Pancreas (tissue), 10 donors: Measurements from ENCODE around the gene HOXD10. TPM values are rescaled to one million over a fixed set of nuclear protein-coding genes. Genes with fewer than 3 reads are reported as not detected.

Experiments
- ATAC-seq, 4 donors: fragments of 200-7000 bp; cut with Tn5 transposase; one replicate each; pipeline versions ENCODE4 v1.8.0 to v1.9.1; 2020; ENCODE audit warnings: mild to moderate bottlenecking in 4 of 4, moderate library complexity in 4 of 4
- DNase-seq, 6 donors: peaks; one replicate each; pipeline ENCODE4 v3.0.0-alpha.2; 2020
- FAIRE-seq: peaks from 2 replicates; lab custom pipeline; 2012; peaks lifted over from hg19 to GRCh38; lab: Jason Lieb, UNC
- H3K27ac ChIP-seq, 4 donors: fragments of 200-600 bp; sonication (generic); 1 replicate in 3 of 4; 2 replicates in 1 of 4; pipeline versions ENCODE4 v1.5.0 to v1.8.0; 2020
- H3K27me3 ChIP-seq, 4 donors: fragments of 200-600 bp; one replicate each; pipeline ENCODE4 v1.8.0; 2021
- H3K36me3 ChIP-seq, 3 donors: fragments of 200-600 bp; sonication (generic) in 1 of 3; one replicate each; pipeline versions ENCODE4 v1.5.0 to v1.8.0; 2020 to 2021
- H3K4me1 ChIP-seq, 3 donors: fragments of 200-600 bp; one replicate each; pipeline ENCODE4 v1.8.0; 2021
- H3K4me3 ChIP-seq, 4 donors: fragments of 200-600 bp; sonication (generic) in 2 of 4; one replicate each; pipeline versions ENCODE4 v1.5.0 to v1.8.0; 2020 to 2021
- H3K9me3 ChIP-seq, 4 donors: fragments of 200-600 bp; one replicate each; pipeline ENCODE4 v1.8.0; 2021
- CTCF ChIP-seq, 4 donors: fragments of 200-600 bp; sonication (generic) in 3 of 4; IDR thresholded peaks; one replicate each; pipeline versions ENCODE4 v1.5.0 to v1.8.0; 2021; ENCODE audit warnings: antibody characterized with exemption in 4 of 4
- WGBS, 2 donors: extraction: QIAGEN DNeasy Blood & Tissue Kit; methylation state at CpG; one replicate each; pipeline ENCODE4 v1.1.7; 2013; 5-methylcytosine and 5-hydroxymethylcytosine counted together
- intact Hi-C, 3 donors: fragments of 100-400 bp; cut with DNase I; formaldehyde crosslinking; loops; one replicate each; pipeline versions ENCODE4 v1.11.1 to v1.14.2; 2022
- polyA plus RNA-seq, 2 donors: library from polyadenylated mRNA; stranded (reverse); fragments of 200-250 nt; gene quantifications; one replicate each; pipeline ENCODE4 v1.2.3, GENCODE V29; 2013
- total RNA-seq, 6 donors: library from RNA; stranded (reverse); fragmentation: NEBNext Ultra II Directional in 4 of 6; extraction: Animal tissue kit (Norgen Biotek cat#: 25700) in 4 of 6; gene quantifications; one replicate each; pipeline versions ENCODE4 v1.2.1 to v1.2.4, GENCODE V29; 2021 to 2023
- donor health status: healthy with polysubstance abuse.
- donor health status: DM: no; HTN: no; CAD: no; lungs with moderate emphysema.
- donor health status: DM: no; HTN: no; CAD: no.
- donor health status: control.
- donor health status: control.
- donor health status: Bipolar disorder and iron deficiency.
- donor health status: DM: yes; HTN: yes; CAD: no.
- donor health status: DM: no; HTN: no; CAD: no.
- donor health status: DM: no; HTN: no; CAD: no.
- donor health status: DM: yes; HTN: yes; CAD: no.

HOXD10 gene
- total and polyA plus RNA-seq, 8 donors = not detected

GRCh38 chr2:176082525-176082823 is 34.1 kb upstream of the HOXD10 start:
- no peak for DNase-seq
- H3K36me3 ChIP-seq = no peaks in the 10 kb centered on the region
- no peaks in the 10 kb centered on the region for H3K4me1 ChIP-seq
- no peak for ATAC-seq
- H3K27ac ChIP-seq = no peak overlapping the region
- H3K9me3 ChIP-seq = no peaks in the 10 kb centered on the region
- TF ChIP-seq CTCF (IDR thresholded peaks at IDR 0.05) = no peak
- no peak for FAIRE-seq
- H3K27me3 ChIP-seq = peaks cover 23 to 93% (median 45%) of the 10 kb centered on the region in 4 donors
- WGBS, 2 donors = 11% methylated on average over 10 of the region's 10 CpGs
- intact Hi-C loops = no loop called here
- H3K4me3 ChIP-seq = no peak overlapping the region

- peaks cover 17 to 93% (median 44%) of the 10 kb centered on the region in 4 donors for H3K27me3 ChIP-seq
- no peaks in the 10 kb centered on the region for H3K9me3 ChIP-seq
- no peak overlapping the region for H3K27ac ChIP-seq
- H3K4me1 ChIP-seq = peaks cover 0 to 5% (median 0%) of the 10 kb centered on the region in 3 donors
- 7% methylated on average over 64 to 66 of the region's 66 CpGs for WGBS, 2 donors
- no peak for TF ChIP-seq CTCF (IDR thresholded peaks at IDR 0.05)
- DNase-seq (peak in 1 of 6 donors; percentile 67), FAIRE-seq (no peak), ATAC-seq (no peak)
- intact Hi-C loops = no loop called here
- H3K4me3 ChIP-seq = no peak overlapping the region
- no peaks in the 10 kb centered on the region for H3K36me3 ChIP-seq
These were observed 33.5 kb upstream of the HOXD10 start for GRCh38 chr2:176082824-176083751.

GRCh38 chr2:176083796-176084261 is 32.7 kb upstream of the HOXD10 start, which contains the start of gene EVX2:
Gene EVX2, minus strand, starts transcription at chr2:176083962. Its CDS starts 186 bp downstream, at chr2:176083776.
- ATAC-seq = no peak
- no peaks in the 10 kb centered on the region for H3K9me3 ChIP-seq
- no peak within 1 kb of the TSS for H3K27ac ChIP-seq
- no peak for FAIRE-seq
- H3K27me3 ChIP-seq = peaks cover 11 to 94% (median 41%) of the 10 kb centered on the region in 4 donors
- no peak within 1 kb of the TSS for H3K4me3 ChIP-seq
- intact Hi-C loops = no loop called here
- H3K36me3 ChIP-seq = no peaks in the 10 kb centered on the region
- TF ChIP-seq CTCF (IDR thresholded peaks at IDR 0.05) = no peak
- DNase-seq = no peak
- WGBS, 2 donors = 13 to 15% methylated on average over 27 of the region's 27 CpGs
- peaks cover 0 to 6% (median 0%) of the 10 kb centered on the region in 3 donors for H3K4me1 ChIP-seq

DNA sequence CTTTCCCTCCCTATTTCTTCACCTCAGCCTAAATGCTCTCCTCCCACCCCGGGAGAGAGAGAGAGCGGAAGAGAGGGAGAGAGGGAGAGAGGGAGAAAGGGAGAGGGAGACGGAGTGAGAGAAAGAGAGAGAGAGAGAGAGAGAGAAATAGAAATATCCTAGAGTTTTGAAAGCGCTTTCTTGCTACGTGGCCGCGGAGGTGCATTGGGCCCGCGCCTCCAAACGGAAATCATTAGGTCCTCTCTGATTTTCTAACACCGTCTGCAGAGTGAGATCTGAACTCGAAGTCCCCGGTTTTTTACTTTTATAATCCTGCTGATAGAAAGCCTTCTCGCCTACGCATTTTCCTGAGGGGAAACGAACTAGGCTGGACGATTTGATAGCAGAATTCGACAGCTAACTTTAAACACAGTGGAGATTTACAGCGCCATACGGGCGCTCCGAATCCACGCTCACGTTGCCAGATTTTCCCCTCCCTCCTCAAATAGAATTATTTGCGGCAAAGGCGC is 31.9 kb upstream of the HOXD10 start:
- no peak for TF ChIP-seq CTCF (IDR thresholded peaks at IDR 0.05)
- H3K4me1 ChIP-seq = peaks cover 0 to 6% (median 0%) of the 10 kb centered on the region in 3 donors

More for the DNA sequence above, 31.9 kb upstream of the HOXD10 start:
- Histone ChIP-seq H3K4me3 (no peak overlapping the region), H3K27ac (no peak overlapping the region), H3K36me3 (no peaks in the 10 kb centered on the region), H3K9me3 (no peaks in the 10 kb centered on the region), H3K27me3 (peaks cover 10 to 94% (median 39%) of the 10 kb centered on the region in 4 donors)
- FAIRE-seq = no peak
- DNase-seq = no peak
- intact Hi-C loops = loop anchor here in 1 of 3 donors (5.0 kb wide), 1 partner anchor 387 kb away; no protein-coding TSS in a partner anchor
- 11% methylated on average over 26 of the region's 26 CpGs for WGBS, 2 donors
- ATAC-seq = no peak
